OCI-LY7 (cell line): ENCODE data around the gene CTSL.

Source experiments
- EZH2phosphoT487 ChIP-seq: fragments of 200-600 bp; sonication (generic); IDR thresholded peaks from 2 replicates; pipeline ENCODE4 v1.6.1; 2018; ENCODE audit warnings: low read depth, borderline replicate concordance, mild to moderate bottlenecking, mixed run types, antibody characterized with exemption, low read length, moderate library complexity, mixed read lengths
- TF ChIP-seq, protein P1 (sequence below): fragments of 200-600 bp; sonication (generic); conservative IDR thresholded peaks from 2 replicates; pipeline ENCODE4 v1.5.1; 2014; ENCODE audit warnings: mild to moderate bottlenecking, antibody characterized with exemption, low read length, moderate library complexity, mixed read lengths

DNA sequence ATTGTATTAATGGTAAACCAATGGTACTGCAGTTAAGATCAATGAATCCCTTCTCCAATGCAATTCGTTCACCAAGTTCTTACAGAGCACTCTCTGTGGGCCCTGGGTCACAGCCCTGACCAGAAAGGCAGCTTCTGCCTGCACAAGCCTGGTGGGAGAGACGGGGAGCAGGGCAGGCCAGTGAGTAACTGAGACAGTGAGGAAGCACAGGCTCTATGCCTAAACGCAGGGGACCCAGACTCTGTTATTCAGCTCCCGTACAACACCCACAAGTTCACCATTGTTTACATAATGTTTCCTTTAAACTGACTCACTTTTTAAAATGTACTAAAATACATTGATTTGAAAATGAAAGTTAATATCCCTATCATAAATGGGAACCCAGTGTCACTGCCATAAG, 40.5 kb upstream of the CTSL start:
- TF ChIP-seq, protein P1, sequence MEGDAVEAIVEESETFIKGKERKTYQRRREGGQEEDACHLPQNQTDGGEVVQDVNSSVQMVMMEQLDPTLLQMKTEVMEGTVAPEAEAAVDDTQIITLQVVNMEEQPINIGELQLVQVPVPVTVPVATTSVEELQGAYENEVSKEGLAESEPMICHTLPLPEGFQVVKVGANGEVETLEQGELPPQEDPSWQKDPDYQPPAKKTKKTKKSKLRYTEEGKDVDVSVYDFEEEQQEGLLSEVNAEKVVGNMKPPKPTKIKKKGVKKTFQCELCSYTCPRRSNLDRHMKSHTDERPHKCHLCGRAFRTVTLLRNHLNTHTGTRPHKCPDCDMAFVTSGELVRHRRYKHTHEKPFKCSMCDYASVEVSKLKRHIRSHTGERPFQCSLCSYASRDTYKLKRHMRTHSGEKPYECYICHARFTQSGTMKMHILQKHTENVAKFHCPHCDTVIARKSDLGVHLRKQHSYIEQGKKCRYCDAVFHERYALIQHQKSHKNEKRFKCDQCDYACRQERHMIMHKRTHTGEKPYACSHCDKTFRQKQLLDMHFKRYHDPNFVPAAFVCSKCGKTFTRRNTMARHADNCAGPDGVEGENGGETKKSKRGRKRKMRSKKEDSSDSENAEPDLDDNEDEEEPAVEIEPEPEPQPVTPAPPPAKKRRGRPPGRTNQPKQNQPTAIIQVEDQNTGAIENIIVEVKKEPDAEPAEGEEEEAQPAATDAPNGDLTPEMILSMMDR = no peak
- TF ChIP-seq EZH2phosphoT487 = no peak
